ENCODE results near the gene RABGAP1L.

Gene RABGAP1L

GRCh38 chr1:174850726-174851125, 691.4 kb downstream of the RABGAP1L start:
- TF ChIP-seq, protein P1, sequence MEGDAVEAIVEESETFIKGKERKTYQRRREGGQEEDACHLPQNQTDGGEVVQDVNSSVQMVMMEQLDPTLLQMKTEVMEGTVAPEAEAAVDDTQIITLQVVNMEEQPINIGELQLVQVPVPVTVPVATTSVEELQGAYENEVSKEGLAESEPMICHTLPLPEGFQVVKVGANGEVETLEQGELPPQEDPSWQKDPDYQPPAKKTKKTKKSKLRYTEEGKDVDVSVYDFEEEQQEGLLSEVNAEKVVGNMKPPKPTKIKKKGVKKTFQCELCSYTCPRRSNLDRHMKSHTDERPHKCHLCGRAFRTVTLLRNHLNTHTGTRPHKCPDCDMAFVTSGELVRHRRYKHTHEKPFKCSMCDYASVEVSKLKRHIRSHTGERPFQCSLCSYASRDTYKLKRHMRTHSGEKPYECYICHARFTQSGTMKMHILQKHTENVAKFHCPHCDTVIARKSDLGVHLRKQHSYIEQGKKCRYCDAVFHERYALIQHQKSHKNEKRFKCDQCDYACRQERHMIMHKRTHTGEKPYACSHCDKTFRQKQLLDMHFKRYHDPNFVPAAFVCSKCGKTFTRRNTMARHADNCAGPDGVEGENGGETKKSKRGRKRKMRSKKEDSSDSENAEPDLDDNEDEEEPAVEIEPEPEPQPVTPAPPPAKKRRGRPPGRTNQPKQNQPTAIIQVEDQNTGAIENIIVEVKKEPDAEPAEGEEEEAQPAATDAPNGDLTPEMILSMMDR (IDR thresholded peaks at IDR 0.05; ENCODE audit: insufficient read depth, low read length, poor library complexity, severe bottlenecking): no peak
- no peak for DNase-seq (ENCODE audit: extremely low read depth, insufficient read length)

GRCh38 chr1:174858301-174858700, 699.0 kb downstream of the RABGAP1L start:
- Histone ChIP-seq H3K36me3 (ENCODE audit: control insufficient read depth, insufficient read depth, low read length) (no peaks in the 10 kb centered on the region; the same call in 1 of the 2 replicates), H3K4me3 (replicated peaks; ENCODE audit: low read depth, low read length) (no peak overlapping the region), H3K27me3 (replicated peaks; ENCODE audit: control insufficient read depth, insufficient read depth, low read length) (no peaks in the 10 kb centered on the region)
- TF ChIP-seq, protein P1 (IDR thresholded peaks at IDR 0.05; ENCODE audit: insufficient read depth, low read length, poor library complexity, severe bottlenecking): no peak
- DNase-seq (ENCODE audit: extremely low read depth, insufficient read length): no peak

More at GRCh38 chr1:174850726-174851125, 691.4 kb downstream of the RABGAP1L start:
- no peaks in the 10 kb centered on the region for H3K27me3 ChIP-seq (replicated peaks; ENCODE audit: control insufficient read depth, insufficient read depth, low read length)
- H3K36me3 ChIP-seq (ENCODE audit: control insufficient read depth, insufficient read depth, low read length): no peaks in the 10 kb centered on the region; the same call in 1 of the 2 replicates
- no peak overlapping the region for H3K4me3 ChIP-seq (replicated peaks; ENCODE audit: low read depth, low read length)

- TF ChIP-seq, protein P1 (IDR thresholded peaks at IDR 0.05; ENCODE audit: insufficient read depth, low read length, poor library complexity, severe bottlenecking): no peak
- no peak overlapping the region for H3K4me3 ChIP-seq (replicated peaks; ENCODE audit: low read depth, low read length)
- no peak for DNase-seq (ENCODE audit: extremely low read depth, insufficient read length)
- no peaks in the 10 kb centered on the region for H3K27me3 ChIP-seq (replicated peaks; ENCODE audit: control insufficient read depth, insufficient read depth, low read length)
- peaks cover 2% of the 10 kb centered on the region; the same call in 1 of the 2 replicates for H3K36me3 ChIP-seq (ENCODE audit: control insufficient read depth, insufficient read depth, low read length)
Observed at GRCh38 chr1:174870319-174870718, 711.0 kb downstream of the RABGAP1L start.

DNA sequence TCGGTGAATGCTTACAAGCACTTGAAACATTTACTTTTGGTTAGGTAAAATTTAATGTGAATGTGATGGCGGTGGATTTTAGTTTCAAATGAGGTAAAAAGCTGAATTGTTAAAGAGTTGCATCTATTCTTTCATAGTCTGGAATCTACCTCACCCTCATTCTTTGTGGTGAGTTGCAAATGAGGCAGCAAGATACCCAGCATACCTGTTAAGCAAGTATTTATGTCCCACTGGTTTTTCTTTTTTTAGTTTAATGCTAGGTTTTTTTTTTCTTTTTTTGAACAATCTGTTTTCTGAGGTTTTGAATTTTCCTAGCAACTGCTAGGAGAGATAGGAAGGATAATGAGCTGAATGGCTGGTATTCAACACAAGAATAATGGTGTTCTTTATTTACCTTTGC, 712.6 kb downstream of the RABGAP1L start:
- TF ChIP-seq, protein P1 (IDR thresholded peaks at IDR 0.05; ENCODE audit: insufficient read depth, low read length, poor library complexity, severe bottlenecking): no peak
- no peak overlapping the region for H3K4me3 ChIP-seq (replicated peaks; ENCODE audit: low read depth, low read length)
- H3K27me3 ChIP-seq (replicated peaks; ENCODE audit: control insufficient read depth, insufficient read depth, low read length): no peaks in the 10 kb centered on the region
- DNase-seq (ENCODE audit: extremely low read depth, insufficient read length): no peak
- peaks cover 2% of the 10 kb centered on the region; the same call in 1 of the 2 replicates for H3K36me3 ChIP-seq (ENCODE audit: control insufficient read depth, insufficient read depth, low read length)

DNA sequence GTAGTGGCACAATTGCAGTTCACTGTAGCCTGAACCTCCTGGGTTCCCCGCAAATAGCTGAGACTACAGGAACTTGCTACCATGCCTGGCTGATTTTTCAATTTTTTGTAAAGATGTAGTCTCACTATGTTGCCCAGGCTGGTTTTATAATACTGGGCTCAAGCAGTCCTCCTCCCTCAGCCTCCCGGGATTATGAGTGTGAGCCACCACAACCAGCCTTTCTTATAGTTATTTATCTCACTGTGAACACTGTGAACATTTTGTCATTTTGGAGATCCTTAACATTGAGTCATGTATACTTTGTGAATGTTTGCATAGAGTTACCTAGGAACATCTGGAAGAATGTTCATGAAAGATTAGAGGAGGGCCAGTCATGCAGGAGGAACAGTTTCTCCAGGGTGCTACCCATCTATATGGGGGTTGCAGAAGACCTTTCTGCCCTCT, 713.3 kb downstream of the RABGAP1L start:
- DNase-seq (ENCODE audit: extremely low read depth, insufficient read length): no peak
- no peak overlapping the region for H3K4me3 ChIP-seq (replicated peaks; ENCODE audit: low read depth, low read length)

More for the DNA sequence above, 713.3 kb downstream of the RABGAP1L start:
- TF ChIP-seq, protein P1 (IDR thresholded peaks at IDR 0.05; ENCODE audit: insufficient read depth, low read length, poor library complexity, severe bottlenecking): no peak
- no peaks in the 10 kb centered on the region for H3K27me3 ChIP-seq (replicated peaks; ENCODE audit: control insufficient read depth, insufficient read depth, low read length)
- peaks cover 2% of the 10 kb centered on the region; the same call in 1 of the 2 replicates for H3K36me3 ChIP-seq (ENCODE audit: control insufficient read depth, insufficient read depth, low read length)

Data from GM06990 (cell line).